CD4-positive, alpha-beta T cell (primary cell): Measurements from ENCODE around the gene EPOP. TPM values are rescaled to one million over a fixed set of nuclear protein-coding genes. Genes with fewer than 3 reads are reported as not detected.
A peak's percentile ranks its signal among the peaks of the same experiment; 100 is the strongest.

Source experiments
- ATAC-seq: fragments of 200-7000 bp; cut with Tn5 transposase; one replicate; pipeline ENCODE4 v1.10.0; 2022; ENCODE audit warnings: mild to moderate bottlenecking; ENCODE audit not compliant: poor library complexity
- CTCF ChIA-PET: fragments of 350-600 bp; sonication (Branson Sonifier 250); formaldehyde crosslinking; loops from one replicate; lab custom pipeline; 2021; ENCODE audit warnings: antibody characterized with exemption, inconsistent platforms; lab: Charles Lee
- POLR2A ChIA-PET: fragments of 350-600 bp; sonication (Branson Sonifier 250); formaldehyde crosslinking; loops from one replicate; lab custom pipeline; 2021; ENCODE audit warnings: antibody characterized with exemption, inconsistent platforms; lab: Charles Lee
- DNase-seq, 14 experiments: peaks; one replicate each; pipeline ENCODE4 v3.0.0-alpha.2; 2013 to 2020; ENCODE audit warnings: mixed read lengths in 2 of 14
- H3K27ac ChIP-seq, 2 donors: one replicate each; pipeline versions ENCODE4 v1.5.1 to v1.7.0; 2013; ENCODE audit warnings: low read length in 2 of 2, low read depth in 1 of 2, mild to moderate bottlenecking in 1 of 2
- H3K27me3 ChIP-seq, 2 experiments: 1 replicate in 1 of 2; 2 replicates in 1 of 2; pipeline versions ENCODE4 v1.6.1 to v1.7.0; 2013; ENCODE audit warnings: low read length in 2 of 2, control low read depth in 1 of 2, mild to moderate bottlenecking in 1 of 2, moderate library complexity in 1 of 2; ENCODE audit not compliant: insufficient read depth in 2 of 2, control insufficient read depth in 1 of 2
- H3K36me3 ChIP-seq: one replicate; pipeline ENCODE4 v1.6.1; 2013; ENCODE audit warnings: low read length, control low read depth; ENCODE audit not compliant: insufficient read depth
- H3K4me1 ChIP-seq: one replicate; pipeline ENCODE4 v1.6.1; 2013; ENCODE audit warnings: low read length, control low read depth; ENCODE audit not compliant: insufficient read depth
- H3K4me3 ChIP-seq: one replicate; pipeline ENCODE4 v1.5.1; 2013; ENCODE audit warnings: mild to moderate bottlenecking, low read length, moderate library complexity
- H3K9me3 ChIP-seq, 2 experiments: 1 replicate in 1 of 2; 2 replicates in 1 of 2; pipeline versions ENCODE4 v1.6.1 to v1.7.0; 2013; ENCODE audit warnings: low read length in 2 of 2, mild to moderate bottlenecking in 2 of 2, control low read depth in 1 of 2, moderate library complexity in 1 of 2; ENCODE audit not compliant: control insufficient read depth in 1 of 2, insufficient read depth in 1 of 2
- H3K27ac Mint-ChIP-seq: one replicate; pipeline ENCODE4 v1.8.0; 2020; ENCODE audit warnings: mixed read lengths
- H3K27me3 Mint-ChIP-seq: one replicate; pipeline ENCODE4 v1.8.0; 2021; ENCODE audit warnings: mixed read lengths
- H3K36me3 Mint-ChIP-seq: one replicate; pipeline ENCODE4 v1.8.0; 2021; ENCODE audit warnings: low read depth, mixed read lengths
- H3K4me1 Mint-ChIP-seq: one replicate; pipeline ENCODE4 v1.8.0; 2021; ENCODE audit warnings: low read depth, mixed read lengths
- H3K4me3 Mint-ChIP-seq: one replicate; pipeline ENCODE4 v1.8.0; 2020; ENCODE audit warnings: mild to moderate bottlenecking, mixed read lengths
- H3K9me3 Mint-ChIP-seq: one replicate; pipeline ENCODE4 v1.8.0; 2020; ENCODE audit warnings: mixed read lengths
- CTCF ChIP-seq: fragments of 200-600 bp; IDR thresholded peaks from one replicate; pipeline ENCODE4 v1.8.0; 2022; ENCODE audit warnings: antibody characterized with exemption, mild to moderate bottlenecking
- intact Hi-C, 2 experiments: fragments of 100-400 bp; cut with DNase I in 1 of 2; cut with micrococcal nuclease in 1 of 2; formaldehyde crosslinking; loops; one replicate each; pipeline versions ENCODE4 v1.15.1 to v1.9.0; 2023 to 2025; cut with DNase I, micrococcal nuclease
- total RNA-seq, 174 experiments: library from RNA in 2 of 174; stranded (reverse) in 2 of 174; gene quantifications; one replicate each; pipeline ENCODE4 v1.2.3 and lab custom pipeline; 2021 to 2026

The EPOP gene
- total RNA-seq, 2 experiments from 2014 or later = 0.16 to 0.34 TPM

DNA sequence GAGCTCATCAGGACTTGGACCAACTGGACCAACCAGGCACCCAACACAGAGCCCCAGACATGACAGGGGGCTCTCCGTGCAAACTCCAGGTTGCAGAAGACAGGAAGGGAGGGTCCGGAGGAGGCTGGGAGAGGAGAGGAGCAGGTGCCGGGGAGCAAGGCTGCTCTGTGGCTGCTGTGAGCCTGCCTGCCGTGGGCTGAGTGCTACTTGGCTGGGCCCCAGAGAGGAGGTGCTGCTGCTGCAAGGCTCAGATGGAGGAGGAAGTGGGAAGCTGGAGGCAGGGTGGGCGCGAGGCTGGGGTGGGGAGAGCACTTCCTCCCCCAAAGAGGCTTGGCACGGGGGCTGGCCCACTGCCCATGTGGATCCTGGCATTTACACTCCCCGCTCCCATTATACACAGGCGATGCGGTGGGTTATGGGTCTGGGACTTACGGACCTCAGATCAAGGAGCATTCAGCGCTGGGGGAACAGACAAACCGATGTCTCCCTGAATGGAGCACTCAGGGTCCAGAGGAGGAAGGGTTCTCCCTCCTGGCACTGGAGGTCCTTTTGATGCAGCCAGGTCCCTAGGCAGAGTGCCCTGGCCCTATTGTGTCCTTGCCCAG lies 15.9 kb downstream of the EPOP start:
- Mint-ChIP-seq H3K36me3 (no peaks in the 10 kb centered on the region), H3K4me3 (no peak overlapping the region), H3K27me3 (peaks cover 46% of the 10 kb centered on the region), H3K9me3 (no peaks in the 10 kb centered on the region), H3K27ac (no peak overlapping the region), H3K4me1 (peaks cover 13% of the 10 kb centered on the region)
- TF ChIP-seq CTCF = no peak
- DNase-seq (no peak), ATAC-seq (no peak)
- intact Hi-C loops = no loop called here
- Histone ChIP-seq H3K4me3 (no peak overlapping the region), H3K27ac (no peak overlapping the region), H3K36me3 (no peaks in the 10 kb centered on the region), H3K27me3 (peaks cover 18 to 19% of the 10 kb centered on the region in 2 experiments), H3K9me3 (no peaks in the 10 kb centered on the region), H3K4me1 (peaks cover 10% of the 10 kb centered on the region)
- CTCF ChIA-PET = no interaction called here
- POLR2A ChIA-PET = interaction anchor here (1.4 kb wide), 1 partner anchor 9 kb away, joined by 4 read pairs; no protein-coding TSS in a partner anchor

DNA sequence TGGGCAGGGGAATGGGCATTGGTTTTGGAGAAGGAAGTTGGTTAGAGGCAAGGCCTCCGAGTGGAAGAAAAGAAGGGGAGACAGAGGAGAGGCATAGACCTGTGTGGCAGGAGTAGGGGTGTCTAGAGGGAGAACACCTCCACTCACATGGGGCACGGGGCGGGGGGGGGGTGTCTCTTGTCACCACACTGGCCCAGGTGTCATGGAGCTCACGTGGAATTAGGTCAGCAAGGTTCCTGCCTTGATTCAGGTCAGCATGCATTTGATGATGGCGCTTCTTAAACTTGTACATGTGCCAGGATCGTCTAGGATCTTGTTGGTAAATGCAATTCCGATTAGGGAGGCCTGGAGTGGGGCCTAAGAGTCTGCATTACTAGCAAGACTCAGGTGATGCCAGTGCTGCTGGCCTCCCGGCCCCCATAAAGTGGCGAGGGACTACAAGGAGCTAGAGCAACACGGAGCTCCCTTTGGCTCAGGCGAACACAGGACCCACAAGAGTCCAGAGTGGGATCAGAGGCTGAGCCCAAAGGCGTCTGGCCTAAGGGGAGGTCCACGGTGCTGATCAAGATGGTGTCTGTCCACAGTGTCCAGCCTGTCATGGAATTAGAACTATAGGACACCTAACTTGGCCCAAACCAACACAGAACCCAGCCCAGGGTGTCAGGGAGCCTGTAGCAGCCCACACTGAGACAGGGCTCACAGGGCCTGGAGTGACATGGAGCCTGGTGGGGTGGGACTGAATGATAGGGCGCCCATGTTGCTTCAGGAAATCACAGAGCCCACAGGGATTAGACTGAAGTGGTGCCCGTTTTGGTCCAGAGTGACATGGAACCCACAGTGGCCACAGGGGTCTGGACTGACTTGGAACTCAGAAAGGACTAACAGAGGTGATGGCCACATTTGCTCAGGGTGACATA lies 16.7 kb downstream of the EPOP start:
- Histone ChIP-seq H3K36me3 (no peaks in the 10 kb centered on the region), H3K4me3 (no peak overlapping the region), H3K27ac (no peak overlapping the region), H3K27me3 (peaks cover 19 to 25% of the 10 kb centered on the region in 2 experiments), H3K9me3 (no peaks in the 10 kb centered on the region), H3K4me1 (peaks cover 10% of the 10 kb centered on the region)
- ChIA-PET CTCF (interaction anchor here (1.0 kb wide), 1 partner anchor 10 kb away, joined by 3 read pairs; no protein-coding TSS in a partner anchor), POLR2A (interaction anchor here (1.4 kb wide), 1 partner anchor 10 kb away, joined by 4 read pairs; no protein-coding TSS in a partner anchor)
- peaks cover 13% of the 10 kb centered on the region for H3K4me1 Mint-ChIP-seq
- DNase-seq = no peak
- ATAC-seq = no peak
- intact Hi-C loops = no loop called here
- no peak overlapping the region for H3K4me3 Mint-ChIP-seq
- no peaks in the 10 kb centered on the region for H3K9me3 Mint-ChIP-seq
- no peak overlapping the region for H3K27ac Mint-ChIP-seq
- no peaks in the 10 kb centered on the region for H3K36me3 Mint-ChIP-seq
- no peak for TF ChIP-seq CTCF
- peaks cover 51% of the 10 kb centered on the region for H3K27me3 Mint-ChIP-seq

GRCh38 chr17:38656959-38657823 lies 17.6 kb downstream of the EPOP start:
- ATAC-seq = no peak
- DNase-seq = peak in 1 of 14 experiments; percentile 25
- TF ChIP-seq CTCF = no peak
- Mint-ChIP-seq H3K27ac (no peak overlapping the region), H3K27me3 (peaks cover 45% of the 10 kb centered on the region), H3K4me1 (peaks cover 13% of the 10 kb centered on the region), H3K36me3 (no peaks in the 10 kb centered on the region), H3K4me3 (no peak overlapping the region), H3K9me3 (no peaks in the 10 kb centered on the region)
- Histone ChIP-seq H3K27ac (no peak overlapping the region), H3K4me3 (no peak overlapping the region), H3K36me3 (no peaks in the 10 kb centered on the region), H3K4me1 (peaks cover 10% of the 10 kb centered on the region), H3K9me3 (no peaks in the 10 kb centered on the region), H3K27me3 (peaks cover 19 to 25% of the 10 kb centered on the region in 2 experiments)
- ChIA-PET CTCF (interaction anchor here (0.7 to 1.0 kb wide), 2 partner anchors 11 to 276 kb away, joined by 3 to 4 read pairs; no protein-coding TSS in a partner anchor), POLR2A (no interaction called here)
- intact Hi-C loops = no loop called here
